HFF-Myc (cell line): Measurements from ENCODE around the gene NAA10.

Experiments
- DNase-seq: peaks from one replicate; pipeline ENCODE4 v3.0.0-alpha.2; 2011; ENCODE audit warnings: low read depth; ENCODE audit errors: extremely low read depth
- H3K4me3 ChIP-seq: replicated peaks from 2 replicates; pipeline ENCODE4 v1.5.1; 2011; ENCODE audit warnings: low read depth, mild to moderate bottlenecking, control low read depth, low read length
- CTCF ChIP-seq: IDR thresholded peaks from 2 replicates; pipeline ENCODE4 v1.5.1; 2012; ENCODE audit warnings: mild to moderate bottlenecking, low read depth, low read length, control low read depth; ENCODE audit errors: missing control alignments

NAA10 gene

DNA sequence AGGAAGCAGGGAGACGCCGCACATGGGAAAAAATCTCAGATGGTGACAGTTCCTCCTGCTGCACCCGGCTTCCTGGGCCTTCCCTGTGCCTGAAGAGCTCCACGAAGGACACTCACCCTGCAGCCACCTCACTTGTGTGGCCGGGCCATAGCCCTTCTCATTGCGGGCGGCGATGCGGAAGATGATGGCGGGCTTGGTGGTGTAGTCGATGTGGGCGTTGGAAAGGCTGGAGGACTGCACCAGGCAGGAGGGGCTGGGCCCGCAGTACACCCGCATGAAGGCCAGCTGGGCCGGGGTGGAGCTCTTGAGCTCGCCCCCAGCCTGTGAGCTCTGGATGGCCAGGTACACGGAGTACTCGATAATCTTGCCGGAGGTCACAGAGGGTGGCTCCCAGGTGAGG, 15.3 kb upstream of the NAA10 start:
- no peak overlapping the region for H3K4me3 ChIP-seq
- DNase-seq: no peak
- TF ChIP-seq CTCF: no peak

DNA sequence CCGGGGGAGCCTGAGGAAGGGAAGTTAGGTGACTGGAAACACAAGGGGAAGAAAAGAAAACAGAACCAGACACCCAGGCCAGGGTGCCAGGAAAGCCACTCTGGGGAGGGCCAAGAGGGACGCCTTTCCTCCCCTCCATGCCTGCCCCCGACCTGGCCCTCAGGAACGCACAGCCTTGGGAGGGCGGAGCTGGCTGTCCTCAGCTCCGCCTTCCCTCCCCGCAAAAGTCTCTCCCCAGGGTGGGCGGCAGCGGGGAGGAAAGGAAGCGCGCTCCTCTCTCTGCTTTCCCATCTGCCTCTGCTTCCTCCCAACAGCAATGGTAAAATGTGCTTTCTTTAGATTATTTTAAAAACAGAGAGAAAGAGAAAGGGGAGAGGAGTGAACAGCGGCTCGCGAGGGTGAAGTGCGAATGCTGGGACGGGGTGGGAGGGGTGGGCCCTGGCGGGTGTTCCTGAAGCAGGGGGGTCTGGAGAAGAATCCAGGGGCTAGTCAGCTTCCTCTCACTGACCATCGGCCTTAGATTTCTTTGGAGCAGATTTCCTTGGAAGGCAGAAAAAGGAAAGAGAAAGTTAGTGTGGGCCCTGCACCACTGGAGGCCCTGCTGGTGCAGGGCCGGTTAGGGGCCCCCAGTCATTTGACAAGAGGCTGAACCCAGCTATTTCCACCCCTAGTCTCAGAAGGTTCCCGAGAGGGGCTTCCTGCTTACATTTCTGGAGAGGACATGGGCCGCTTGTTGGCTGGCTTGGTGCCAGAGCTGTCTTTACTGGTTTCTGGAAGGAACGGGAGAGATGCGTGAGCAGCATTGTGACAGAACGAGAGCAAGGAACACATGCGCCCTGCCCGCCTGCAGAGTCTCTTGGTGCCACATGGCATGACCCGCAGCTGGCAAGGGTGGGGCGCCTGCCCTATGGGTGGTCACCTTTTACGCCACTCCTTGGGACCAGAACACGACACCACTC, 14.3 kb upstream of the NAA10 start:
- DNase-seq: no peak
- H3K4me3 ChIP-seq: no peak overlapping the region
- no peak for TF ChIP-seq CTCF

DNA sequence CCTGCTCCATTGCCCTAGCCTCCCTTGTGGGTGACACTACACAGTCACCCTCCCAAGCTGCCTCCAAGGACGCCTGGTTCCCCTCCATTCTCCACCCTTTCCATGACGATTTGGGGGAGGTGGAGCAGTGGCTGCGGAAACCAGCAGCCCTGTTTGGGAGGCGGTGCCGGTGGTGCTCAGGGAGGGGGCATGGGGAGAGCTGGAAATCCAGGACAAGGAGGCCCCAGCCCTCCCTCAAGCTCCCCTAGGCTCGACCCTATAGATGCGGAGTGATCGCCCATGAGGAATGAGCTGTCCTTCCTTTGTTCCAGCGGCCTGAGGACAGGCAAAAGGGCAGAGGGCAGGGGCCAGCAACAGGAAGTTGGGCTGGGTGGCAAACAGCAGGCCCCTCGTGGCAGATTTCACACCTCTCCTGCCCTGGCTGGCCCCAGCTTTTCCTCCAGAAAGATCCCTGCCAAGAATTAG, 13.2 kb upstream of the NAA10 start:
- TF ChIP-seq CTCF: no peak
- DNase-seq: no peak
- no peak overlapping the region for H3K4me3 ChIP-seq

DNA sequence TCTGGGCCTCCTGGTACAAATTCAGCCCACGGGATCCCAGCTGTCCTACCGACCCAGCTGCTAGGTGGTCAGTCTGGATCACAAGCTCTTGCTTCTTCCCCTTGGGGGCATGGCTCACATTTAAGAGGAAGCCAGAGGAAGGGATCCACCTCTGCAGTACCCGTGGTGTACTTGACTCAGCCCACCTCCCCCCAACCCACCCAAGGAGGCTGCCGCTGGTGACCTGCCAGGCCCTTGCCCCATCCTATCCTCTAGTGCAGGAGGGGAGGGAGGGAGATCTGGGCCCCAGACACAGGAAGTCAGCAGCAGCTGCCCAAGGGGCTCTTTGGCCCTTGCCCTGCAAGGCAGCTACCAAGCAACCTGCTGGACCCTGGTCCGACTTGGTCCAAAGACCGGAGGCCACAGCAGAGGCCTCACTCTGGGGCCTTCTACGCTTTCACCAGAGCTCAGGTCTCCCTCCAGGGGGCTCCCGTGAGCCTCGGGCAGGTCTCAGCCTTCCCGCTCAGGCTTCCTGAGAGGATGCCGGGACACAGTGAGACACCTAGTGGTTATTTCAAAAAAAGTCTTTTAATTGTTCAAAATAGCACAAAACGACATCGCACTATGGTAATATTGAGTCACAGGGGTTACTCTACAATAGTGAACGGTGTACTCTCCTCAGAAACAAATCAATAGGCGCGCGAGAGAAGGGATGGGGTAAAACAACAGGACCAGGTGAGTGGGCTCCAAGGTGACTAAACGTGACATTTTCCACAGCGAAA, 12.4 kb upstream of the NAA10 start:
- no peak overlapping the region for H3K4me3 ChIP-seq
- DNase-seq: no peak
- peak; percentile 91 for TF ChIP-seq CTCF

DNA sequence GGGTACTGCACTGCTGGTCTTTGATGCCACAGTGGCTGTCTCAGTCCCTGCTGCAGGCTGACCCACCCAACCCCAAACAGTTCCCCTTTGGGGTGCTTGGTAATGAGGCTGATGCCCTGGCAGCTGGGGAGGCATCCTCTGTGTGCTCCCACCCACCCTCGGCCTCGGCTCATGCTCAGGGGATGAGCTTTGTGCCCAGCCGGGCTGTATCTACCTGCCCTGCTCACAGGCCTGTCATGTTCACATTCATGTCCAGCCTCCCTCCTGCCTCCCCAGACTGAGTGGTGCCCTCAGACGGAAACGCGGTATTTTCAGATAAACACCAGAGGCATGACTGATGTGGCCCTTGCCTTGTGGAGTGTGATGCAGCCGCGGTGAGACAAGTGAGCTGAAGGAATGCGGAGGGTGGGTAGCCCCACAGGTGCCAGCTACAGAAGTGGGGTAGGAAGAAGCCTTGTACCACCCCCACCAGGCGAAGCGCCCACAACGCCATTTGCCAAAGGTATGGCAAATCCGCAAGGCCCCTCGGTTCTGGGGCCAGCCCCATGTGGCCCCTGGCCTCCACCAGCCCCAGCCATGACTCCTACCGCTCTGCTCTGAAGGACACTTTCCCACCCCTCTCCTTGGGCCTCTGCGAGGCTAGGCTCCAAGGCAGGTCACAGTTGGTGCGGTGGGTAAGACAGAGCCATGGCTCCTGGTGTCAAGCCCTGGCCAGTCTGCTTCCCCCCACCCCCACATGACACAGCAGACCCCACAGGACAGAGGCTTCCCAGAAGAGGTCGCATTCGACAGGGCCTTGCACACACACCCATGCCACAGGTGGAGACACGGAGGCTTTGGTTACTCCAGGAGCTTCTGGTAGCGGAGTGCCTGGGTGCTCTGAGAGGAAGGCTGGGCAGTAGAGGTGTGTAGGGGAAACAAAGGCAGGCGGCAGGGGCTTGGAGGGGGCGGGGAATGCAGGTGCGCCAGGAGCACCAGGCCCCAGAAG, 11.4 kb upstream of the NAA10 start:
- no peak overlapping the region for H3K4me3 ChIP-seq
- no peak for DNase-seq
- TF ChIP-seq CTCF: no peak

GRCh38 chrX:153944800-153945150, 9.9 kb upstream of the NAA10 start:
- TF ChIP-seq CTCF: no peak
- H3K4me3 ChIP-seq: no peak overlapping the region
- DNase-seq: no peak
